Gastrocnemius medialis (tissue), 4 donors: ENCODE data around the gene PTPRM.

ENCODE experiments used
- POLR2A ChIP-seq, 2 donors: fragments of 450-650 bp; IDR thresholded peaks; one replicate each; pipeline ENCODE4 v1.6.1; 2017; ENCODE audit warnings: antibody characterized with exemption in 2 of 2, mild to moderate bottlenecking in 2 of 2, moderate library complexity in 2 of 2
- TF ChIP-seq, protein P1 (sequence below), 5 experiments: fragments of 450-650 bp in 3 of 5; fragments of 200-600 bp in 2 of 5; sonication (generic) in 2 of 5; IDR thresholded peaks in 4 of 5; conservative IDR thresholded peaks in 1 of 5; 1 replicate in 4 of 5; 2 replicates in 1 of 5; pipeline ENCODE4 v1.5.1; 2016 to 2019; ENCODE audit warnings: antibody characterized with exemption in 5 of 5, mild to moderate bottlenecking in 3 of 5, moderate library complexity in 3 of 5

DNA sequence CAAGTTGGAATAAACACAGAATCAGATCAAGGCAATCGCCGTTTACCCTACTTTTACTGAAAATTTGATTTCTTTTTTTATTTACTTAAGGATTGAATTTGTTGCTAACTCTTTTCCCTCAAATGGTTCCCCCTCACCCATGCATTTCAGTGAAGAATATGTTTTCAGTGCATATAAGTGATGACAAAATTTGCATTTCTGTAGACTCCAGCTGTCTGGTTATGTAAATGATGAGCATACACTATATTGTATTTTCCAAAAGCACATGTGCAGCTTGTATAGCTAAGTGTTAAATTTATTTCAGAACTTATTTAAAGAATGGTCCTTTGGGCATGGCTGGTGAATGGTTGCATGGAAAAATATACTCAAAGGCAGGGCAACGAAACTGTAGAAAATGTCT, 437.7 kb downstream of the PTPRM start:
- TF ChIP-seq POLR2A (IDR thresholded peaks at IDR 0.05) = no peak
- TF ChIP-seq, protein P1, sequence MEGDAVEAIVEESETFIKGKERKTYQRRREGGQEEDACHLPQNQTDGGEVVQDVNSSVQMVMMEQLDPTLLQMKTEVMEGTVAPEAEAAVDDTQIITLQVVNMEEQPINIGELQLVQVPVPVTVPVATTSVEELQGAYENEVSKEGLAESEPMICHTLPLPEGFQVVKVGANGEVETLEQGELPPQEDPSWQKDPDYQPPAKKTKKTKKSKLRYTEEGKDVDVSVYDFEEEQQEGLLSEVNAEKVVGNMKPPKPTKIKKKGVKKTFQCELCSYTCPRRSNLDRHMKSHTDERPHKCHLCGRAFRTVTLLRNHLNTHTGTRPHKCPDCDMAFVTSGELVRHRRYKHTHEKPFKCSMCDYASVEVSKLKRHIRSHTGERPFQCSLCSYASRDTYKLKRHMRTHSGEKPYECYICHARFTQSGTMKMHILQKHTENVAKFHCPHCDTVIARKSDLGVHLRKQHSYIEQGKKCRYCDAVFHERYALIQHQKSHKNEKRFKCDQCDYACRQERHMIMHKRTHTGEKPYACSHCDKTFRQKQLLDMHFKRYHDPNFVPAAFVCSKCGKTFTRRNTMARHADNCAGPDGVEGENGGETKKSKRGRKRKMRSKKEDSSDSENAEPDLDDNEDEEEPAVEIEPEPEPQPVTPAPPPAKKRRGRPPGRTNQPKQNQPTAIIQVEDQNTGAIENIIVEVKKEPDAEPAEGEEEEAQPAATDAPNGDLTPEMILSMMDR (IDR thresholded peaks at IDR 0.05 in 4 of 5, conservative IDR thresholded peaks at IDR 0.05 in 1 of 5) = no peak
